Measurements from ENCODE around the gene MROH2A.

MROH2A gene

DNA sequence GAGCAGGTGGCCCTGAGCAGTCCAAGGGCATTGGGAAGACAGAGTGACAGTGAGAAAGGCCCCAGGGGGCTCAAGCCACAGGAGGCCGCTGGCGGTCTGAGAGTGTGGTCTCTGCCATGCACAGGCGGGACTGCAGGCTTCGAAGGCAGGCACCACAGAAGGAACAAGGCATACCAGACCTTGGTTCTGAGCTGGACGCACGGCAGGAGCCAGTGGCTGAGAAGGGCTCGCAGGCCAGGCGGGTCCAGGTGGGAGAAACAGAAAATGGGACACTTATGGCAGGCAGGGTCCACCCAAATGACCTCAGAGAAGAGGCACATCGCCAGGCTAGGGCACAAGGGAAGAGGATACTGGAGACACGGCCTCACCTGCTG, 61.3 kb downstream of the MROH2A start:
- DNase-seq = no peak

- DNase-seq = no peak
Observed at GRCh38 chr2:233840520-233840919, 62.4 kb downstream of the MROH2A start.

- DNase-seq = no peak
Observed at GRCh38 chr2:233841183-233841582, 63.1 kb downstream of the MROH2A start.

DNA sequence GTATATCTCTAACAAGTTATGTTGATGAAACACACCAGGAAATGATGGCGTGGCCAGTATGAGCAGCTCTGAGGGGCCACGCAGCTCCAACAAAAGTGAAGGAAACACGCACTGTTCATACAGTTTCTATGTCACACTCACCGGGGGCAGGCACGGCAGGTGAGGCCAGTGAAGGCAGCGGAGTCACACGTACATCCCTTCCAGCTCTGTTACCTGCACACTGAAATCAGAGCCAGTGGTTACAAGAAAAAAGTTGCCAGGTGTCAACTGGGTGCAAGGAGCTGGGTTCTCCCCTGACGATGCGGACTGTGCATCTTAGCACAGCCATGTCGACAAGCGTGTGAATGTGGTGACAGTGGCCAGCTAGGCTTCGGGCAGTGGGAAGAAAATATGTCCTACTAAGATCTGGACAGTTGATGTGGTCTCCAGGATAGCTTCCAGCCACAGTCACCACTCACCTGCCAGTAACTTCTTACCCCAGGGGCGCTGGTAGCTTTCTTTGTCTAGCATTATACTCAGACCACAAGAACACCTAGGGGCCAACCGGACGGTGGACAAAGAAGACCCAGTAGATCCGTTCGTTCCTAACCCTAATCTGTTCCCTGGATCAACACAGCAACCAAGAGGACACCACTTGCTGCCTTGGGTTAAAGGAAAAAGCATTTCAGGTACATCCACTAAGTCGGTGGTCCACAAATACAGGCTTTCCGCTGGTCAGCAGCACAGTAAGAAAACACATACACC, 66.1 kb downstream of the MROH2A start:
- DNase-seq = no peak

- DNase-seq = no peak
Observed at GRCh38 chr2:233844836-233845235, 66.7 kb downstream of the MROH2A start.

DNA sequence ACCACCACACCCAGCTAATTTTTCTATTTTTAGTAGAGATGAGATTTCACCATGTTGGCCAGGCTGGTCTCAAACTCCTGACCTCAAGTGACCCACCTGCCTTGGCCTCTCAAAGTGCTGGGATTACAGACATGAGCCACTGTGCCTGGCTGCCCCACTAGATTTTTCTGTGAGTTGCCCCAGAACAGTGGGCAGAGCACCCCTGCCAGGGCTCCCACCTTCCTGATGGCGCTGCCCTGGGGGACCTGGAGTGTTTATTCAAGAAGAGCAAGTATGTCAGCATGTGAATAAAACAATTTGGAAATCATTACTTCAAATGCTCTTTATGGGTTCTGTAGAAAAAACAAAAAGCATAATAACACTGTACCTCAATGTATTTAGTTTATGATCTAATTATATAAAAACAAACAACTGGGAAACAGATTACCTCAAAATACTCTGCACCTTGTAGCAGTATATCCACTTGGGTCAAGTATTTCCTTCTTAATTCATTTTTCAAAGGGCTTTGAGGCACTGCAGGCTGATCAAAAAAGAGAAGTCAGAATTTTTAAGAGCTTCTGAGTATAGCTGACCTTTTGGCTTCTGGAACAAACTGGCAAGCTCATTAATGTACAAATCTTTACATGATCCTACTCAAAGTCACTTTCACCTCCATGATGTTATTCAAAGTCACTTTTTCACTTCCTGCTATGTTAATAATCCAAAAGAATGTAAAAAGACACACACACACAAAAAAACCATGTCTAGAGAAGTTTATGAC, 67.4 kb downstream of the MROH2A start:
- DNase-seq = no peak

- DNase-seq = no peak
Observed at GRCh38 chr2:233846387-233847247, 68.5 kb downstream of the MROH2A start.

DNA sequence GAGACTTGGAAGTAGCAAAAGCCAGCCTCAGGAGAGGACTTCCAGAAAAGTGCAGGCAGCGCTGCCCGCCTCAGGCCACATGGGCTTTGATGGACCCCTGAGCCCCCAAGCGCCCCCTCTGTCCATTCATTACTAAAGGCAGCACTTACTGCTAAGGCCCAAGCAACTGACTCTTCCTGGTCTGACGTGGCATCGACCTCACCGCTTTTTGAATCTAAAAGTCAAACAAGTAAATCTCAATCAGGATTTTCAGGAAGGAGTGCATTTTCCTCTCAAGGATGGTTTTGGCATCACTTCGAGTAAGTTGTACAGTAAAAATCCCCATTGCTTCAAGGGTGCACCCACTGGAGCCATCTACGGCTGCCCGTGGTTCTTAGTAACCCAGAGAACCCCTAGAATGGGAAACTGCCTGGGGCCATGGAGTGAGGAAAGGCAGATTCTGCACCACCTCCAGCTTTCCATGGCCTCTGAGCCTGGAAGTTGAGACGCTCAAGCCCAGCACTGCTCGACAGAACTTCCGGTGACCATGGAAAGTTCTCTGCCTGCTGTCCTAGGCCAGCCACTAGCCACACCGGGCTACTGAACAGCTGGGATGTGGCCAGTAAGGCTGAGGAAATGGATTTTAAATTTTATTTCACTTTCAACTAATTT, 69.2 kb downstream of the MROH2A start:
- no peak for DNase-seq

GRCh38 chr2:233848276-233848675, 70.1 kb downstream of the MROH2A start:
- DNase-seq = no peak

GRCh38 chr2:233849607-233850271, 71.6 kb downstream of the MROH2A start:
- DNase-seq = no peak

- DNase-seq = no peak
Observed at GRCh38 chr2:233850745-233851144, 72.6 kb downstream of the MROH2A start.

DNA sequence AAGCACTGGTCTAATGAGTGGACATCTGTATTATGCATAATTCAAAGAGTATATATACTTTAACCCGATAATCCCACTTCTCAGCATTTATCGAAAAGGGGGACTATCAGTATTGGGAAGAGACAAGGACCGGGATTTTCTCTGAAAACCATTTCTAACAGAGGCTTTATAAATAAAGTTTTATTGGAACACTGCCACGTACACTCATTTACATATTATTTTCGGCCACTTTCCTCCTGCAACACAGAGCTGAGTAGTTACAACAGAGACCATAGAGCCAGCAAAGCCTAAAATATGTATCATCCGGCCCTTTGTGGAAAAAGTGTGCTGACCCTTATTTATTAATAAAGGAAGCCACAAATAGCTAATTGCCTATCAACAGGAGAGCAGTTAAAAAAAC, 73.0 kb downstream of the MROH2A start:
- DNase-seq = no peak

DNA sequence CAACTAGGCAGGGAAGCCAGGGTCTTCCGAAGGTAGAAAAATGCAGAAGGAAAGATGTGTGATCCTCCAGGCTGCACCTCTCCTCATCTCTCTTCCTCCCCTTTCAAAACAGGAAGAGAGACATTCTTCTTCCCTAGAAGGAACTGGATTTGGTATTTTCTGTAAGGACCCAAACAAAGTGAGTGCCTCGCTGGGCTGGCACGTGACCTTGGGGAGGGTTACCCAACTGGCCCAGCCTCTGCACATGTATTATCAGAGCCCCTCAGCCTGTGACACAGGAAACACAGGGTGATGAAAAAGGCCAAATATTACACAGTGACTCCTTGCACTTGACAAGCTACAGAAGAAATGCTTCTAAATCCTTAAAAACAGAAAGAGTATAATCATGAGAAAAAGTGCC, 73.9 kb downstream of the MROH2A start:
- DNase-seq = no peak

GRCh38 chr2:233853353-233853752, 75.2 kb downstream of the MROH2A start:
- no peak for DNase-seq

GRCh38 chr2:233853883-233854240, 75.7 kb downstream of the MROH2A start:
- DNase-seq = no peak

DNA sequence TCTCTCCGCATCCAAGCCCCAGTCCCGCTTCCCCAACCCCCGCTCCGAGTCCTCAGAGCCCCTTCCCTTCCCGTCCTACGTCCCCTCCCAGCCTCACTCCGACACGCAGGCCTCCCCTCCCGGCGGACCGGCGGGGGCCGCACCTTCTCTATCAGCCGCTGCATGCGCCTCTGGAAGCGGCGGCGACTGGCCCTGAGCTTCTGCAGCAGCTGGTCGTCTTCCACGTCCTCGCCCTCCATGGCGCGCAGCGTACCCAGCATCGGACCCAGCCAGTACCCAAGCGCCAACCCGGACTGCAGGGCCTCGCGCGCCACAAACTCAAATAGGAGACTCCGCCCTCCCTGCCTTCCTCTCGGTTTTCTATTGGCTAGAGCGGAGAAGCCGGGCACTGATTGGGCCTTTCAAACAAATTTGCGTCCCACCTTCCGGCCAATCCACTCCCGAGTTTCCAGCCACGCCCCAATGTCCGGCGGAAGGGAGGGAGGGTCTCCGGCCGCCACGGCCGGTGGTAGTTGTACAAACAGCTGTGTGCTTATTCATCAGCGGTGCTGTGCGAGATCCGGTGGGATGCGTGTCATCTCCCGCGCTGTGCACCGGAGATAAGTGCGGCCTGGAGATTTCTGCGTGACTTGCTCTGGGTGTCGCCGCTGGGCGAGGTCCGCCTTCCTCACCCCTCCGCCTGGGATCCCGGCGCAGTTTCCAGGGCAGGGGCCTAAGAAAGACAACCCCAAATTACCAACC, 76.3 kb downstream of the MROH2A start, which contains the start of gene HJURP:
TSS of gene HJURP (minus strand) at position 295 of the 741 bp plus-strand sequence. CDS start at position 260, 35 bp downstream.
- DNase-seq = peak; percentile 86

DNA sequence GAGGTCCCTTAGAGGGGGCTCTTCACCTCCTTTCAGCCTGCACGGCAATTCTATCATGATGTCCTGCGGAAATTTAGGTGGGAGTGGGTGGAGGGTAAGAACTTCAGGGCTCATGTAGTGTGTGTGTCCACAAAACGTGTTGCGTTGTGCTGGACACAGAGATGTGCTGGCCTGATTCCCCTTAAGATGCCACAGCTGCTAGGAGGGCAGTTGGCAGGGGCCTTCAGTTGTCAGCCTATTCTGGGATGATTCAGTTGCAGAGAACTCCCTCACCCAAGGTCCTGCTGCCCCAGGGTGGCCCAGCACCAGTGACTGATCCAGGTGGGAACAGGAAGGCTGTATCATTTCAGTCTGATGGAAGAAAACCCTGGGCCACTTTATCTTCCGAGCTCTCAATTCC, 77.2 kb downstream of the MROH2A start:
- no peak for DNase-seq

- DNase-seq = no peak
Observed at GRCh38 chr2:233856184-233856583, 78.1 kb downstream of the MROH2A start.

DNA sequence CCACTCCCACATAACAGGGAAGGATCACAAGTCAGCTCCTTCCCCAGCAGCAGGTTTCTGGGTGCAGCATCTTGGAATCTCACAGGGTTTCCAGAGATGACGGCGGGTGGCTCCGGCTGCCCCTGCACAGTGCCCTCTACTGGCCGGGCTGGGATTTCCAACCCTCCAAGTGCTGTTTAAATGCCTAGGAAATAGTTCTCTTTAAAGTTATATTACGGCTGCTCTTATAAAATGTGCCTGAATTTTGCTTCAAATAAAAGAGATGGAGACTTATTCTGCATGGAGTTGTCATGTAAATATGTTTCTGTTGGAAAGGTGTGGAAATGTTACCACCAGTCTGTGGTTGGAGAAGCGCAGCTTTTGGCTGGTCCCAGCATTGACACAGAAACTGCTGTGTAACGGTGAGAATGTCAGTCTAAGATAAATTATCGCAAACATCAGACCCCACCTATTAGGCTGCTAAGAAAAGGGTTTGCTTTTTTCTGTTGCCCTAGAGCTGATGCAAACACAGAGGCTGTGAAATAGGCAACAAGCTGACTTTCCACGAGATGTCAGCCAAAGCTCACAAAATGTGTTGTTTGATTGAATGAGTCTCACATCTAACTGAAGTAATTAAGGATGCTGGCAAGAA, 79.5 kb downstream of the MROH2A start:
- DNase-seq = peak; percentile 60

DNA sequence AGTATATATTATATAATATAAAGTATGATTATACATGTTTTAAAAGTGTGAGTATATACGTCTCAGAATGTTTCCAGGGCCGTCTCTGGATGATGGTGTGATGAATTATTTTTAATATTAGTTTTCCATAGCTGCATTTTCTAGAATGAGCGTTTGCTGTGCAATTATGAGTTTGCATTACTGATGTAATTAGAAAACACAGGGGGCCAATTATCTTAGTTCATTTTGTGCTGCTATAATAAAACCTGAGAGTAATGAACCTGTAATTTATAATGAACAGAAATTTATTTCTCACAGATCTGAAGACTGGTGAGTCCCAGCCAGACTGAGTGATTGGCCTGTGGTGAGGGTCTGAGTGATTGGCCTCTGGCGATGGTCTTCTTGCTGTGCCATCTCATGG, 80.2 kb downstream of the MROH2A start:
- DNase-seq = no peak

- no peak for DNase-seq
Observed at GRCh38 chr2:233862261-233862768, 84.2 kb downstream of the MROH2A start.

Measured in activated naive CD4-positive, alpha-beta T cell treated with anti-CD3 and anti-CD28 coated beads, Interleukin-2, amount 50 U/mL, for 16 hours (primary cell).